Measurements from ENCODE around the gene CRCP. TPM values are rescaled to one million over a fixed set of nuclear protein-coding genes. Genes with fewer than 3 reads are reported as not detected.
A peak's percentile ranks its signal among the peaks of the same experiment; 100 is the strongest.

Gene CRCP
- total and polyA plus RNA-seq, 2 of the 13 experiments (the other 11 are each of a cell fraction or from before 2014, with no cell fraction given): 22.7 to 31.0 TPM

GRCh38 chr7:66187905-66188304 is 73.3 kb downstream of the CRCP start:
- Histone ChIP-seq H2AFZ (ENCODE audit: low read length) (no peak overlapping the region), H3K9me3 (ENCODE audit: low read length) (no peaks in the 10 kb centered on the region), H3K79me2 (ENCODE audit: insufficient read depth, low read length) (no peaks in the 10 kb centered on the region), H3K9ac (ENCODE audit: insufficient read depth, low read depth, low read length) (no peak overlapping the region), H3K27ac (ENCODE audit: extremely low read length, insufficient read depth, low read length) (no peak overlapping the region), H3K36me3 (replicated peaks in 1 of 2; ENCODE audit: control insufficient read depth in 1 of 2, insufficient read depth in 2 of 2, low read length in 2 of 2) (no peaks in the 10 kb centered on the region), H3K4me3 (replicated peaks in 1 of 3; ENCODE audit: insufficient read depth in 1 of 3, low read depth in 2 of 3, low read length in 3 of 3) (no peak overlapping the region), H3K4me2 (ENCODE audit: low read depth, low read length) (no peak overlapping the region), H3K4me1 (ENCODE audit: insufficient read depth, low read length) (peaks cover 43% of the 10 kb centered on the region), H3K27me3 (ENCODE audit: control insufficient read depth in 1 of 2, insufficient read depth in 2 of 2, low read length in 2 of 2) (no peaks in the 10 kb centered on the region), H4K20me1 (ENCODE audit: insufficient read depth, low read length) (no peaks in the 10 kb centered on the region)
- WGBS (ENCODE audit: low lambda C conversion rate): 0% methylated on average over 1 of the region's 1 CpG
- TF ChIP-seq ZBTB39 (CRISPR knock-in tag; IDR thresholded peaks at IDR 0.05) (no peak), DBP (CRISPR knock-in tag; IDR thresholded peaks at IDR 0.05; ENCODE audit: not compliant biosample characterization) (no peak), THRA (CRISPR knock-in tag; IDR thresholded peaks at IDR 0.05; ENCODE audit: borderline replicate concordance) (no peak), MAFK (conservative IDR thresholded peaks at IDR 0.05 in 1 of 2, IDR thresholded peaks at IDR 0.05 in 1 of 2; ENCODE audit: low read length in 2 of 2) (peak in 1 of 2 experiments; percentile 40; a peak in 2 of 4 replicates), CEBPG (CRISPR knock-in tag; IDR thresholded peaks at IDR 0.05) (0 out of 2 replicates have a peak, but pooled peaks have one; percentile 15), MAFF (IDR thresholded peaks at IDR 0.05; ENCODE audit: low read depth, low read length) (0 out of 2 replicates have a peak, but pooled peaks have one; percentile 22), HNF4A (CRISPR knock-in tag; IDR thresholded peaks at IDR 0.05) (0 out of 2 replicates have a peak, but pooled peaks have one; percentile 13), BCL6 (CRISPR knock-in tag; IDR thresholded peaks at IDR 0.05) (peak; percentile 80), ZHX2 (IDR thresholded peaks at IDR 0.05; ENCODE audit: low read depth) (no peak), ZHX2 (CRISPR knock-in tag; IDR thresholded peaks at IDR 0.05; ENCODE audit: borderline replicate concordance) (no peak)
- CTCF ChIA-PET (ENCODE audit: low intra/inter-chr PET ratio, low total read pairs): no interaction called here
- BruUV-seq (replicated peaks): no TSS peak
- FAIRE-seq (no peak), DNase-seq (ENCODE audit: low spot score) (no peak), ATAC-seq (peak; percentile 49; the same call in 2 of the 3 replicates)
- POLR2A ChIA-PET: no interaction called here
- in situ Hi-C loops (cut with HindIII; ENCODE audit: extremely low pct_ligation_motif_present, low pct_unique_long_range_greater_than_20kb) (no loop called here), intact Hi-C loops (cut with micrococcal nuclease; ENCODE audit: unreplicated experiment) (no loop called here)

Measured in HepG2 (cell line).